SU-DHL-6 (cell line): ENCODE data around the gene COL15A1.

Experiments
- CTCF ChIP-seq: fragments of 200-600 bp; sonication (generic); IDR thresholded peaks from one replicate; pipeline ENCODE4 v1.5.1; 2017; ENCODE audit warnings: antibody characterized with exemption, mild to moderate bottlenecking, low read length, moderate library complexity; ENCODE audit not compliant: insufficient read depth, poor library complexity, severe bottlenecking
- EZH2phosphoT487 ChIP-seq: fragments of 200-600 bp; sonication (generic), shearing (Covaris generic); conservative IDR thresholded peaks from 2 replicates; pipeline ENCODE4 v1.6.1; 2018; ENCODE audit warnings: mild to moderate bottlenecking, antibody characterized with exemption, low read length, moderate library complexity, mixed read lengths

GRCh38 chr9:99049641-99050040 is 105.9 kb downstream of the COL15A1 start:
- TF ChIP-seq CTCF (no peak), EZH2phosphoT487 (no peak)
